Measurements from ENCODE around the gene CCNI. TPM values are rescaled to one million over a fixed set of nuclear protein-coding genes. Genes with fewer than 3 reads are reported as not detected.

The CCNI gene
- total RNA-seq, 1 experiment from 2014 or later = 208 TPM

DNA sequence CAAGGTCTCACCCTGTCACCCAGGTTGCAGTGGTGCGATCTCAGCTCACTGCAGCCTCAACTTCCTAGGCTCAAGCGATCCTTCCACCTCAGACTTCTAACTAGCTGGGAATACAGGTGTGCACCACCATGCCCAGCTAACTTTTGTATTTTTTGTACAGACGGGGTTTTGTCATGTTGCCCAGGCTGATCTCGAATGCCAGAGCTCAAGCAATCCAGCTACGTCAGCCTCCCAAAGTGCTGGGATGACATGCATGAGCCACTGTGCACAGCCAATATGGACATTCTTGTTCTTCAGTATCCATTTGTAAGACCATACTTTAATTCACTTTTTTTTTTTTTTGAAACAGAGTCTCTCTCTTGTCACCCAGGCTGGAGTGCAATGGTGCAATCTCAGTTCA is 3.5 kb upstream of the CCNI start:
- no peak overlapping the region for H3K27ac ChIP-seq (ENCODE audit: low read depth, low read length)
- intact Hi-C loops (cut with micrococcal nuclease) = loop anchor here (5.0 kb wide), 1 partner anchor 1473 kb away; the partner anchor contains the start of gene ANXA3
- DNase-seq (ENCODE audit: low read depth, low spot score) (no peak), ATAC-seq (no peak)
- H3K4me3 ChIP-seq (replicated peaks in 1 of 2; ENCODE audit: low read depth in 1 of 2, low read length in 2 of 2) = no peak overlapping the region
- no peaks in the 10 kb centered on the region for H3K27me3 ChIP-seq (ENCODE audit: insufficient read depth, low read length)
- no peaks in the 10 kb centered on the region for H3K9me2 ChIP-seq (ENCODE audit: insufficient read depth)
- RAD21 ChIA-PET (ENCODE audit: low non-redundant PET in 1 of 2, low total read pairs in 2 of 2, uncharacterized antibody in 2 of 2, unreplicated experiment in 2 of 2) = no interaction called here
- H3K36me3 ChIP-seq (ENCODE audit: control insufficient read depth in 1 of 2, insufficient read depth in 2 of 2, low read length in 2 of 2) = no peaks in the 10 kb centered on the region
- H3K9me3 ChIP-seq (ENCODE audit: control insufficient read depth in 1 of 2, insufficient read depth in 1 of 2, low read depth in 1 of 2, low read length in 2 of 2) = no peaks in the 10 kb centered on the region
- no peak for TF ChIP-seq YY1 (IDR thresholded peaks at IDR 0.05; ENCODE audit: extremely low read depth, insufficient replicate concordance, low read depth, low read length)
- TF ChIP-seq EZH2phosphoT487 (IDR thresholded peaks at IDR 0.05; ENCODE audit: borderline replicate concordance) = no peak
- TF ChIP-seq, protein P1, sequence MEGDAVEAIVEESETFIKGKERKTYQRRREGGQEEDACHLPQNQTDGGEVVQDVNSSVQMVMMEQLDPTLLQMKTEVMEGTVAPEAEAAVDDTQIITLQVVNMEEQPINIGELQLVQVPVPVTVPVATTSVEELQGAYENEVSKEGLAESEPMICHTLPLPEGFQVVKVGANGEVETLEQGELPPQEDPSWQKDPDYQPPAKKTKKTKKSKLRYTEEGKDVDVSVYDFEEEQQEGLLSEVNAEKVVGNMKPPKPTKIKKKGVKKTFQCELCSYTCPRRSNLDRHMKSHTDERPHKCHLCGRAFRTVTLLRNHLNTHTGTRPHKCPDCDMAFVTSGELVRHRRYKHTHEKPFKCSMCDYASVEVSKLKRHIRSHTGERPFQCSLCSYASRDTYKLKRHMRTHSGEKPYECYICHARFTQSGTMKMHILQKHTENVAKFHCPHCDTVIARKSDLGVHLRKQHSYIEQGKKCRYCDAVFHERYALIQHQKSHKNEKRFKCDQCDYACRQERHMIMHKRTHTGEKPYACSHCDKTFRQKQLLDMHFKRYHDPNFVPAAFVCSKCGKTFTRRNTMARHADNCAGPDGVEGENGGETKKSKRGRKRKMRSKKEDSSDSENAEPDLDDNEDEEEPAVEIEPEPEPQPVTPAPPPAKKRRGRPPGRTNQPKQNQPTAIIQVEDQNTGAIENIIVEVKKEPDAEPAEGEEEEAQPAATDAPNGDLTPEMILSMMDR (IDR thresholded peaks at IDR 0.05 in 2 of 3, conservative IDR thresholded peaks at IDR 0.05 in 1 of 3; ENCODE audit: borderline replicate concordance in 1 of 3, insufficient read depth in 1 of 3, low read depth in 2 of 3, low read length in 2 of 3) = no peak
- TF ChIP-seq ZFX (IDR thresholded peaks at IDR 0.05) = no peak
- no peak for TF ChIP-seq CBX3 (IDR thresholded peaks at IDR 0.05; ENCODE audit: low read depth)
- TF ChIP-seq, protein P2, sequence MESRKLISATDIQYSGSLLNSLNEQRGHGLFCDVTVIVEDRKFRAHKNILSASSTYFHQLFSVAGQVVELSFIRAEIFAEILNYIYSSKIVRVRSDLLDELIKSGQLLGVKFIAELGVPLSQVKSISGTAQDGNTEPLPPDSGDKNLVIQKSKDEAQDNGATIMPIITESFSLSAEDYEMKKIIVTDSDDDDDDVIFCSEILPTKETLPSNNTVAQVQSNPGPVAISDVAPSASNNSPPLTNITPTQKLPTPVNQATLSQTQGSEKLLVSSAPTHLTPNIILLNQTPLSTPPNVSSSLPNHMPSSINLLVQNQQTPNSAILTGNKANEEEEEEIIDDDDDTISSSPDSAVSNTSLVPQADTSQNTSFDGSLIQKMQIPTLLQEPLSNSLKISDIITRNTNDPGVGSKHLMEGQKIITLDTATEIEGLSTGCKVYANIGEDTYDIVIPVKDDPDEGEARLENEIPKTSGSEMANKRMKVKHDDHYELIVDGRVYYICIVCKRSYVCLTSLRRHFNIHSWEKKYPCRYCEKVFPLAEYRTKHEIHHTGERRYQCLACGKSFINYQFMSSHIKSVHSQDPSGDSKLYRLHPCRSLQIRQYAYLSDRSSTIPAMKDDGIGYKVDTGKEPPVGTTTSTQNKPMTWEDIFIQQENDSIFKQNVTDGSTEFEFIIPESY (IDR thresholded peaks at IDR 0.05; ENCODE audit: extremely low read depth, insufficient replicate concordance, low read length) = no peak
- no peak for TF ChIP-seq EGR1 (IDR thresholded peaks at IDR 0.05; ENCODE audit: low read depth)
- TF ChIP-seq SRF (IDR thresholded peaks at IDR 0.05; ENCODE audit: low read depth) = no peak
- TF ChIP-seq ZNF274 (IDR thresholded peaks at IDR 0.05; ENCODE audit: low read depth, low read length) = no peak
- no peak for TF ChIP-seq POLR2AphosphoS5 (IDR thresholded peaks at IDR 0.05; ENCODE audit: low read depth, low read length)
- no peak for TF ChIP-seq FOSL1 (IDR thresholded peaks at IDR 0.05; ENCODE audit: low read depth)
- no peak for TF ChIP-seq SP1 (IDR thresholded peaks at IDR 0.05; ENCODE audit: low read depth)
- TF ChIP-seq, protein P3, sequence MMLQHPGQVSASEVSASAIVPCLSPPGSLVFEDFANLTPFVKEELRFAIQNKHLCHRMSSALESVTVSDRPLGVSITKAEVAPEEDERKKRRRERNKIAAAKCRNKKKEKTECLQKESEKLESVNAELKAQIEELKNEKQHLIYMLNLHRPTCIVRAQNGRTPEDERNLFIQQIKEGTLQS (IDR thresholded peaks at IDR 0.05) = no peak
- TF ChIP-seq RAD21 (IDR thresholded peaks at IDR 0.05; ENCODE audit: low read depth) = no peak
- TF ChIP-seq TCF7L2 (IDR thresholded peaks at IDR 0.05; ENCODE audit: borderline replicate concordance, extremely low read depth, insufficient read depth, insufficient read length) = no peak
- H3K4me2 ChIP-seq (ENCODE audit: low read length) = no peak overlapping the region
- H4K20me1 ChIP-seq (ENCODE audit: insufficient read depth) = no peaks in the 10 kb centered on the region; the same call in 1 of the 2 replicates
- H3K4me1 ChIP-seq (ENCODE audit: control insufficient read depth in 1 of 2, insufficient read depth in 2 of 2, low read length in 2 of 2) = peaks cover 7 to 8% of the 10 kb centered on the region in 2 experiments; a peak in 3 of 4 replicates
- H2AFZ ChIP-seq (ENCODE audit: low read depth, low read length, poor library complexity, severe bottlenecking) = no peak overlapping the region
- no peak overlapping the region for H3K9ac ChIP-seq (ENCODE audit: low read length)
- CTCF ChIA-PET = interaction anchor here (0.8 to 1.3 kb wide), 2 partner anchors 16 to 124 kb away, joined by 3 to 4 read pairs; no protein-coding TSS in a partner anchor
- POLR2A ChIA-PET = no interaction called here
- peaks cover 8% of the 10 kb centered on the region for H3K79me2 ChIP-seq (ENCODE audit: insufficient read depth, low read length)
- BruUV-seq (replicated peaks) = no TSS peak
